Fibroblast of mammary gland (primary cell): ENCODE results near the gene EPB41L4B.

Experiments
- DNase-seq: peaks from one replicate; pipeline ENCODE4 v3.0.0-alpha.2; 2010; ENCODE audit warnings: low read depth
- H3K4me3 ChIP-seq: 2 replicates; pipeline ENCODE4 v1.5.1; 2011; ENCODE audit warnings: low read depth, mild to moderate bottlenecking, low read length, moderate library complexity; ENCODE audit not compliant: control insufficient read depth
- TF ChIP-seq, protein P1 (sequence below): conservative IDR thresholded peaks from 2 replicates; pipeline ENCODE4 v1.5.1; 2011; ENCODE audit warnings: low read depth, low read length, inconsistent platforms; ENCODE audit not compliant: control insufficient read depth, insufficient read depth

EPB41L4B gene

DNA sequence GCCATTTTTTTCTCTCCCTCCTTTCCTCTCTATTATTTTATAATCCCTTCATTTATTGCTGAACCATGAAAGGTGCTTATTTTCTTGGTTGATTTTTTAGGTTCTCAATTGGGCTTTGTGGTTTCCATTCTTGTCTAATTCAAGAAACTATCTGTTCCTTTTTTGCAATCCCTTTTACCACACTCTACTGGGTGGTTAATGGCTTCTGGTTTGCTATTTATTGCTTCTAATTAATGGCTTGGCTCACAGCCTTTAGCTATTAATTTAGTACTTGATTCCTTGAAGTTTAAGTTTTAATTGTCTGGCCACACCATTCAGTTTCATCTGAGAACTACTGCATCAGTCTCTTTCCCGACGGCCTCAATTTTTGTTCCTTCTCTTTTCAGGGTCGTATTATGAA lies 159.4 kb downstream of the EPB41L4B start:
- TF ChIP-seq, protein P1, sequence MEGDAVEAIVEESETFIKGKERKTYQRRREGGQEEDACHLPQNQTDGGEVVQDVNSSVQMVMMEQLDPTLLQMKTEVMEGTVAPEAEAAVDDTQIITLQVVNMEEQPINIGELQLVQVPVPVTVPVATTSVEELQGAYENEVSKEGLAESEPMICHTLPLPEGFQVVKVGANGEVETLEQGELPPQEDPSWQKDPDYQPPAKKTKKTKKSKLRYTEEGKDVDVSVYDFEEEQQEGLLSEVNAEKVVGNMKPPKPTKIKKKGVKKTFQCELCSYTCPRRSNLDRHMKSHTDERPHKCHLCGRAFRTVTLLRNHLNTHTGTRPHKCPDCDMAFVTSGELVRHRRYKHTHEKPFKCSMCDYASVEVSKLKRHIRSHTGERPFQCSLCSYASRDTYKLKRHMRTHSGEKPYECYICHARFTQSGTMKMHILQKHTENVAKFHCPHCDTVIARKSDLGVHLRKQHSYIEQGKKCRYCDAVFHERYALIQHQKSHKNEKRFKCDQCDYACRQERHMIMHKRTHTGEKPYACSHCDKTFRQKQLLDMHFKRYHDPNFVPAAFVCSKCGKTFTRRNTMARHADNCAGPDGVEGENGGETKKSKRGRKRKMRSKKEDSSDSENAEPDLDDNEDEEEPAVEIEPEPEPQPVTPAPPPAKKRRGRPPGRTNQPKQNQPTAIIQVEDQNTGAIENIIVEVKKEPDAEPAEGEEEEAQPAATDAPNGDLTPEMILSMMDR, result no peak
- no peak overlapping the region for H3K4me3 ChIP-seq
- DNase-seq, result no peak

DNA sequence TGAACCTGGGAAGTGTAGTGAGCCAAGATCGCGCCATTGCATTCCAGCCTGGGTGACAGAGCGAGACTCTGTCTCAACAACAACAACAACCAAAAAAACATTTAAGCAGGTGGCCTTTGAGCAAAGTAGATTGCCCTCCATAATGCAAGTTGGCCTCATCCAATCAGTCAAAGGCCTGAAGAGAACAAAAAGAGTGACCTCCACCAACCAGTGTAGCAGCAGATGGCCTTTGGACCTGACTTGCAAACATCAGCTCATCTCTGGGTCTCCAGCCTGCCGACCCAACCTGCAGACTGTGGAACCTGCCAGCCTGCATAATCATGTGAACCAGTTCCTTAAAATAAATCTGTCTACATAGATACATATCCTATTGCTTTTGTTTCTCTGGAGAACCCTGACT lies 161.3 kb downstream of the EPB41L4B start:
- no peak overlapping the region for H3K4me3 ChIP-seq
- no peak for DNase-seq
- TF ChIP-seq, protein P1, result no peak

DNA sequence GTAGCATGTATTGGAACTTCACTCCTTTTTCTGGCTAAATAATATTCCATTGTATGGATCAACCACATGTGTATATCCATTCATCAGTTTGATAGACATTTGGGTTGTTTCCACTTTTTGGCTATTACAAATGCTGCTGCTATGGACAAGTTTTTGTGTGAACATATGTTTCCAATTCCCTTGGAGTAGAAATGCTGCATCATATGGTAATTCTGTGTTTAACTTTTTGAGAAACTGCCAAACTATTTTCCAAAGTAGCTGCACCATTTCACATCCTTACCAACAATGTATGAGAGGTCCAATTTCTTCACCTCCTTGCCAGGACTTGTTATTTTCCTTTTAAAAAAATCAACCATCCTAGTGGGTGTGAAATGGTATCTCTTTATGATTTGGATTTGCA lies 162.2 kb downstream of the EPB41L4B start:
- TF ChIP-seq, protein P1, result no peak
- DNase-seq, result peak; percentile 70
- H3K4me3 ChIP-seq, result no peak overlapping the region

DNA sequence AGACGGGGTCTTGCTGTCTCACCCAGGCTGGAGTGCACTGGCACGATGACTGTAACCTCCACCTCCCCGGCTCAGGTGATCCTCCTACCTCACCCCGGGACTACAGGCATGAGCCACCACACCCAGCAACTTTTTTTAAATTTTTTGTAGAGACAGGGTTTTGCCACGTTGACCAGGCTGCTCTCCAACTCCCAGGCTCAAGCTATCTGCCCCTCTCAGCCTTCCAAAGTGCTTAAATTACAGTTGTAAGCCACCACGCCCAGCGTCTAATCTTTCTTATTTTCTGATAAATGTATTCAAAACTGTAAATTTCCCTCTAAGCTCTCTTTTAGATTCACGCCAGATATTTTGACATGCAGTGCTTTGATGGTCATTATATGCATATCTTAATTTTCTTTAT lies 164.2 kb downstream of the EPB41L4B start:
- DNase-seq, result no peak
- H3K4me3 ChIP-seq, result no peak overlapping the region
- TF ChIP-seq, protein P1, result no peak

DNA sequence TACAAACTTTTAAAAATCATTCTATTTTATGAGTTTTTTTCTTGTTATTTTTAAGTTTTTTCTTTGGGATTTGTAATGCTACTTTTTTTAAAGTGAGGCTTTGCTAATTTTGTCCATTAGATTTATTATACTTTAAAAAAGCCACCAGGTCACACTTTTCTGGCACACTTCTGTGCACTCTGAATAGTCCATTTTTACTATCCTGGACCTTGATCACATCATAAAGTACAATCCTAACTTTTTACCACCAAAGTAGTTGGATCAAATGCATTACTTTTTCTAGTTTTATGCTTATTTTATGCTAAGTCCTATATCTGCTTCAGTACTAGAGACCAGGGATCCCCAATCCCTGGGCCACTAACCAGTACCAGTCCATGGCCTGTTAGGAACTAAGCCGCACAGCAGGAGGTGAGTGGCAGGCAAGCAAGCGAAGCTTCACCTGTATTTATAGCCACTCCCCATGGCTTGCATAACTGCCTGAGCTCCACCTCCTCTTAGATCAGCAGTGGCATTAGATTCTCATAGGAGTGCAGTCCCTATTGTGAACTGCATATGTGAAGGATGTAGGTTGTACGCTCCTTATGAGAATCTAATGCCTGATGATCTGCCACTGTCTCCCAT lies 169.8 kb downstream of the EPB41L4B start:
- TF ChIP-seq, protein P1, result no peak
- H3K4me3 ChIP-seq, result no peak overlapping the region
- DNase-seq, result no peak

DNA sequence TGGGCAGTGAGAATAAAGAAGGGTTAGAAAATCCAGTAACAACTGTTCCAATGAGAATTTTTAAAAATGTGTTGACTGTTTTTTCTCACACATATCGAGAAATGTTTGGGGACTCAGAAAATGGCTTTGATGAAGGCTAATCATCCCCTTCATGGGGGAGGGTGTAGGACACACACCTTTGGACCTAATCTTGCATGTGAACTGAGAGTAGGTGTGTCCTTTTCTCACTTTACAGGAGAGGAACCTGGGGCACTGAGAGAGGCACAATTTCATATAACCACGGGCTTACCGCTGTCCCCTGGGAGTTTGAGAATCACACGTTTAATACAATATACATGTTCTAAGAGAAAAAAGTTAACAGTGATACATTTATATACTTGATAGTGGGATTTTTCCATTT lies 171.1 kb downstream of the EPB41L4B start:
- TF ChIP-seq, protein P1, result no peak
- DNase-seq, result no peak
- H3K4me3 ChIP-seq, result no peak overlapping the region

DNA sequence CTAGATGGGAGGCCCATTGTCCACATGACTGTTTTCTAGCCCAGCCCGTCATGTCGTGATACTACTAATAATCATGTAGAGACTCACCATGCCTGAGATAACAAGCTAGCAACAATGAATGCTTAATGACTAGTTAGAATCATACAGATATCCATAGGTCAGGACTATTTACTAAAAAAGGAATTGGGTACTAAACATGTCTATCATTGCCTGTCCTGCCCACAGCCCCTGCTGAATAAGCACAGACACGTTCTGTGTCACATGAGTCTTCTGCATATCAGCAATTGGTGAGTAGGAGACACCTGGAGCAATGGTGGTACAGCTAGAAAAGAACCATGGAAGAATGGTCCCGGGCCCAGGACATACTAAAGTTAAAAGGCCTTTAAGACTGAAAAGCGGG lies 171.8 kb downstream of the EPB41L4B start:
- TF ChIP-seq, protein P1, result no peak
- no peak for DNase-seq
- H3K4me3 ChIP-seq, result no peak overlapping the region
